ENCODE results near the gene TVP23A.

GRCh38 chr16:10729104-10730048 is 89.2 kb downstream of the TVP23A start:
- TF ChIP-seq SMC3 (IDR thresholded peaks at IDR 0.05; ENCODE audit: low read depth, low read length) (no peak), EP300 (IDR thresholded peaks at IDR 0.05; ENCODE audit: borderline replicate concordance in 1 of 2, low read depth in 1 of 2, low read length in 1 of 2) (no peak), USF2 (IDR thresholded peaks at IDR 0.05; ENCODE audit: borderline replicate concordance, low read depth, low read length) (no peak), SIN3A (IDR thresholded peaks at IDR 0.05; ENCODE audit: borderline replicate concordance, low read depth, low read length) (no peak), YY1 (IDR thresholded peaks at IDR 0.05; ENCODE audit: low read depth) (no peak), POLR2AphosphoS5 (IDR thresholded peaks at IDR 0.05; ENCODE audit: low read depth, low read length) (no peak)
- TF ChIP-seq, protein P1, sequence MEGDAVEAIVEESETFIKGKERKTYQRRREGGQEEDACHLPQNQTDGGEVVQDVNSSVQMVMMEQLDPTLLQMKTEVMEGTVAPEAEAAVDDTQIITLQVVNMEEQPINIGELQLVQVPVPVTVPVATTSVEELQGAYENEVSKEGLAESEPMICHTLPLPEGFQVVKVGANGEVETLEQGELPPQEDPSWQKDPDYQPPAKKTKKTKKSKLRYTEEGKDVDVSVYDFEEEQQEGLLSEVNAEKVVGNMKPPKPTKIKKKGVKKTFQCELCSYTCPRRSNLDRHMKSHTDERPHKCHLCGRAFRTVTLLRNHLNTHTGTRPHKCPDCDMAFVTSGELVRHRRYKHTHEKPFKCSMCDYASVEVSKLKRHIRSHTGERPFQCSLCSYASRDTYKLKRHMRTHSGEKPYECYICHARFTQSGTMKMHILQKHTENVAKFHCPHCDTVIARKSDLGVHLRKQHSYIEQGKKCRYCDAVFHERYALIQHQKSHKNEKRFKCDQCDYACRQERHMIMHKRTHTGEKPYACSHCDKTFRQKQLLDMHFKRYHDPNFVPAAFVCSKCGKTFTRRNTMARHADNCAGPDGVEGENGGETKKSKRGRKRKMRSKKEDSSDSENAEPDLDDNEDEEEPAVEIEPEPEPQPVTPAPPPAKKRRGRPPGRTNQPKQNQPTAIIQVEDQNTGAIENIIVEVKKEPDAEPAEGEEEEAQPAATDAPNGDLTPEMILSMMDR (IDR thresholded peaks at IDR 0.05): no peak
